ENCODE measurements around the gene ICE2.

DNA sequence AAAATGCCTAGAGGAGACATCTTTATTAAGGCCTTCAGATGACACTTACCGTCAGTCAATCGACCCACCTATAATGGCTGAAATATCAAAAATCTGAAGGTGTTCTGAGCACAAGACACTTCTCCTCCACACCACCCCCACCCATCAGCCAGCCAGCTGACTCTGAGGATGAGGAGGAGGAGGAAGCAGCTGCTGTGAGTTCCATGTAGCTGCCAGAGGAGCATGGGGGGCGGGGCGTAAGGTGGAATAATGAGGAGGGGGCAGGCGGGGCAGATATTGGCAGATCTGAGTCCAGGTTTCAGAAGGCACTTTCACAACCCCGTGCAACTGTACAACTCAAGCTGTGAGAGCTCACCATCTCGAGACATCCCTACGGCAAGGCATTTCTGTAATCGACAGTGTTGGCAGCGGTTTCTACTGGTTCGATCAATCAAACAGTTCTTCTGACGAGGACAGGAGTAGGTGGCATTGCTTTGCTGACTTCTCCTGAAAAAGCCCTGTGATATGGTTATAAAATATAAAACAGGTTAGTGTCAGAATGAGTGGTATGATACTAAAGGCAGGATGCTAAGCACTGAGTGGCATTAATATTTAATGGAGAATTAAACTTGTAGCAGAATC, 35.4 kb upstream of the ICE2 start:
- TF ChIP-seq, protein P1, sequence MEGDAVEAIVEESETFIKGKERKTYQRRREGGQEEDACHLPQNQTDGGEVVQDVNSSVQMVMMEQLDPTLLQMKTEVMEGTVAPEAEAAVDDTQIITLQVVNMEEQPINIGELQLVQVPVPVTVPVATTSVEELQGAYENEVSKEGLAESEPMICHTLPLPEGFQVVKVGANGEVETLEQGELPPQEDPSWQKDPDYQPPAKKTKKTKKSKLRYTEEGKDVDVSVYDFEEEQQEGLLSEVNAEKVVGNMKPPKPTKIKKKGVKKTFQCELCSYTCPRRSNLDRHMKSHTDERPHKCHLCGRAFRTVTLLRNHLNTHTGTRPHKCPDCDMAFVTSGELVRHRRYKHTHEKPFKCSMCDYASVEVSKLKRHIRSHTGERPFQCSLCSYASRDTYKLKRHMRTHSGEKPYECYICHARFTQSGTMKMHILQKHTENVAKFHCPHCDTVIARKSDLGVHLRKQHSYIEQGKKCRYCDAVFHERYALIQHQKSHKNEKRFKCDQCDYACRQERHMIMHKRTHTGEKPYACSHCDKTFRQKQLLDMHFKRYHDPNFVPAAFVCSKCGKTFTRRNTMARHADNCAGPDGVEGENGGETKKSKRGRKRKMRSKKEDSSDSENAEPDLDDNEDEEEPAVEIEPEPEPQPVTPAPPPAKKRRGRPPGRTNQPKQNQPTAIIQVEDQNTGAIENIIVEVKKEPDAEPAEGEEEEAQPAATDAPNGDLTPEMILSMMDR (IDR thresholded peaks at IDR 0.05; ENCODE audit: insufficient read depth, low read depth, low read length), result no peak
- no peak for TF ChIP-seq EZH2 (IDR thresholded peaks at IDR 0.05; ENCODE audit: insufficient read depth, low read length)

Data from astrocyte (in vitro differentiated cells and primary cell).